H1 (cell line): ENCODE data around the gene CD63. TPM values are rescaled to one million over a fixed set of nuclear protein-coding genes. Genes with fewer than 3 reads are reported as not detected.

Source experiments
- CTCF ChIA-PET: fragments of 300-600 bp; sonication (Branson Sonifier 250); formaldehyde crosslinking; loops from one replicate; lab custom pipeline; 2021; ENCODE audit not compliant: partially characterized antibody; lab: Charles Lee
- POLR2A ChIA-PET: fragments of 300-600 bp; sonication (Branson Sonifier 250); formaldehyde crosslinking; loops from one replicate; lab custom pipeline; 2021; ENCODE audit warnings: inconsistent platforms; ENCODE audit not compliant: partially characterized antibody; lab: Charles Lee
- DNase-seq, 2 experiments: peaks; one replicate each; pipeline versions ENCODE4 v3.0.0 to v3.0.0-alpha.2; 2010 to 2022; ENCODE audit warnings: low spot score in 2 of 2, low read depth in 1 of 2, mixed read lengths in 1 of 2
- FAIRE-seq: peaks from 2 replicates; lab custom pipeline; 2011; peaks lifted over from hg19 to GRCh38; lab: Jason Lieb, UNC
- H2AFZ ChIP-seq: 2 replicates; pipeline ENCODE4 v1.8.1; 2012; ENCODE audit warnings: low read length, inconsistent platforms
- H2AK5ac ChIP-seq: 2 replicates; pipeline ENCODE4 v1.6.1; 2013; ENCODE audit warnings: low read depth, low read length
- H2BK120ac ChIP-seq: replicated peaks from 2 replicates; pipeline ENCODE3; 2013; ENCODE audit warnings: low read depth, low read length, inconsistent platforms
- H2BK12ac ChIP-seq: 2 replicates; pipeline ENCODE4 v1.6.1; 2013; ENCODE audit warnings: low read depth, low read length
- H2BK15ac ChIP-seq: 2 replicates; pipeline ENCODE4 v1.6.1; 2013; ENCODE audit warnings: low read length
- H2BK20ac ChIP-seq: 2 replicates; pipeline ENCODE4 v1.6.1; 2013; ENCODE audit warnings: low read length
- H2BK5ac ChIP-seq: 2 replicates; pipeline ENCODE4 v1.6.1; 2013; ENCODE audit warnings: low read depth, low read length
- H3K14ac ChIP-seq: 2 replicates; pipeline ENCODE4 v1.6.1; 2013; ENCODE audit warnings: inconsistent platforms; ENCODE audit not compliant: insufficient read length
- H3K18ac ChIP-seq: 2 replicates; pipeline ENCODE4 v1.6.1; 2013; ENCODE audit warnings: low read length; ENCODE audit errors: extremely low read depth
- H3K23ac ChIP-seq: 2 replicates; pipeline ENCODE4 v1.6.1; 2013; ENCODE audit warnings: inconsistent platforms; ENCODE audit not compliant: insufficient read length
- H3K23me2 ChIP-seq: 2 replicates; pipeline ENCODE4 v1.6.1; 2013; ENCODE audit warnings: low read depth, low read length
- H3K27ac ChIP-seq: 2 replicates; pipeline ENCODE4 v1.6.1; 2011; ENCODE audit warnings: low read depth, low read length, inconsistent platforms
- H3K27me3 ChIP-seq, 4 experiments: replicated peaks in 1 of 4; 1 replicate in 1 of 4; 2 replicates in 3 of 4; pipeline versions ENCODE4 v1.6.1 to v1.8.1; 2011 to 2013; ENCODE audit warnings: low read length in 3 of 4, mild to moderate bottlenecking in 3 of 4, inconsistent platforms in 2 of 4, mixed read lengths in 2 of 4, moderate library complexity in 1 of 4; ENCODE audit not compliant: control insufficient read depth in 3 of 4, insufficient read depth in 3 of 4; ENCODE audit errors: extremely low read depth in 1 of 4
- H3K36me3 ChIP-seq, 4 experiments: 2 replicates each; pipeline versions ENCODE4 v1.6.1 to v1.8.1; 2011 to 2013; ENCODE audit warnings: mild to moderate bottlenecking in 4 of 4, low read length in 3 of 4, moderate library complexity in 2 of 4, control low read depth in 1 of 4, inconsistent platforms in 1 of 4; ENCODE audit not compliant: insufficient read depth in 4 of 4, control insufficient read depth in 2 of 4
- H3K4ac ChIP-seq: replicated peaks from 2 replicates; pipeline ENCODE3; 2013; ENCODE audit warnings: low read length, low read depth, mixed read lengths, inconsistent platforms; ENCODE audit not compliant: insufficient read length
- H3K4me1 ChIP-seq, 4 experiments: replicated peaks in 1 of 4; 1 replicate in 1 of 4; 2 replicates in 3 of 4; pipeline versions ENCODE4 v1.6.1 to v1.8.1; 2011 to 2013; ENCODE audit warnings: low read length in 3 of 4, inconsistent platforms in 2 of 4, mixed read lengths in 1 of 4; ENCODE audit not compliant: insufficient read depth in 4 of 4, control insufficient read depth in 3 of 4
- H3K4me2 ChIP-seq, 2 experiments: 2 replicates each; pipeline versions ENCODE4 v1.6.1 to v1.8.1; 2011 to 2013; ENCODE audit warnings: low read depth in 2 of 2, low read length in 2 of 2, control low read depth in 1 of 2, inconsistent platforms in 1 of 2, mild to moderate bottlenecking in 1 of 2; ENCODE audit not compliant: insufficient read depth in 1 of 2
- H3K4me3 ChIP-seq, 4 experiments: fragments of 200-600, 300-600 bp in 1 of 4; sonication (generic), shearing (Covaris generic), sonication (Bioruptor Twin) in 1 of 4; 2 replicates each; pipeline versions ENCODE4 v1.5.1 to v1.8.1; 2011 to 2016; ENCODE audit warnings: low read length in 4 of 4, low read depth in 3 of 4, control low read depth in 2 of 4, inconsistent platforms in 2 of 4, mild to moderate bottlenecking in 2 of 4, mixed read lengths in 1 of 4, moderate library complexity in 1 of 4; ENCODE audit not compliant: insufficient read depth in 2 of 4; ENCODE audit errors: extremely low read depth in 1 of 4
- H3K56ac ChIP-seq: replicated peaks from 2 replicates; pipeline ENCODE3; 2013; ENCODE audit warnings: low read depth, mild to moderate bottlenecking, mixed read lengths, low read length, inconsistent platforms; ENCODE audit not compliant: insufficient read length
- H3K79me1 ChIP-seq: 2 replicates; pipeline ENCODE4 v1.6.1; 2013; ENCODE audit warnings: low read depth, low read length, control low read depth
- H3K79me2 ChIP-seq, 2 experiments: 2 replicates each; pipeline versions ENCODE4 v1.6.1 to v1.8.1; 2012 to 2013; ENCODE audit warnings: low read length in 2 of 2, mild to moderate bottlenecking in 2 of 2, inconsistent platforms in 1 of 2; ENCODE audit not compliant: insufficient read depth in 2 of 2, control insufficient read depth in 1 of 2
- H3K9ac ChIP-seq, 4 experiments: replicated peaks in 1 of 4; 1 replicate in 1 of 4; 2 replicates in 3 of 4; pipeline versions ENCODE4 v1.6.1 to v1.8.1; 2011 to 2013; ENCODE audit warnings: low read depth in 3 of 4, low read length in 3 of 4, control low read depth in 2 of 4, mild to moderate bottlenecking in 2 of 4, moderate library complexity in 2 of 4, inconsistent platforms in 1 of 4; ENCODE audit errors: extremely low read depth in 1 of 4
- H3K9me3 ChIP-seq, 2 experiments: 2 replicates each; pipeline versions ENCODE4 v1.6.1 to v1.8.1; 2012 to 2013; ENCODE audit warnings: mild to moderate bottlenecking in 2 of 2, moderate library complexity in 2 of 2, control low read depth in 1 of 2, inconsistent platforms in 1 of 2, low read depth in 1 of 2, low read length in 1 of 2, mixed read lengths in 1 of 2; ENCODE audit not compliant: insufficient read depth in 2 of 2
- H4K20me1 ChIP-seq, 2 experiments: replicated peaks in 1 of 2; 2 replicates each; pipeline versions ENCODE3 to v1.8.1; 2011 to 2013; ENCODE audit warnings: inconsistent platforms in 2 of 2, low read length in 2 of 2, mild to moderate bottlenecking in 1 of 2; ENCODE audit not compliant: insufficient read depth in 2 of 2, control insufficient read depth in 1 of 2
- H4K5ac ChIP-seq: 2 replicates; pipeline ENCODE4 v1.6.1; 2013; ENCODE audit warnings: low read length, low read depth, mixed read lengths, inconsistent platforms; ENCODE audit not compliant: insufficient read length
- H4K8ac ChIP-seq: 2 replicates; pipeline ENCODE4 v1.8.0; 2013; ENCODE audit warnings: mild to moderate bottlenecking, moderate library complexity, low read length, inconsistent platforms; ENCODE audit not compliant: insufficient read depth; ENCODE audit errors: extremely low read depth
- H4K91ac ChIP-seq: replicated peaks from 2 replicates; pipeline ENCODE3; 2013; ENCODE audit warnings: low read length, mixed read lengths, inconsistent platforms; ENCODE audit not compliant: insufficient read length
- NRF1 ChIP-seq: IDR thresholded peaks from 2 replicates; pipeline ENCODE4 v1.6.1; 2011; ENCODE audit warnings: mild to moderate bottlenecking, low read depth, low read length, improper control_type of control experiment
- POLR2AphosphoS5 ChIP-seq: IDR thresholded peaks from 2 replicates; pipeline ENCODE4 v1.6.1; 2011; ENCODE audit warnings: low read depth, low read length
- POU5F1 ChIP-seq: IDR thresholded peaks from 2 replicates; pipeline ENCODE4 v1.6.1; 2011; ENCODE audit warnings: low read depth, mild to moderate bottlenecking, low read length, moderate library complexity
- RBBP5 ChIP-seq: IDR thresholded peaks from 2 replicates; pipeline ENCODE4 v1.7.1; 2012; ENCODE audit warnings: low read depth, mild to moderate bottlenecking, inconsistent platforms, low read length, moderate library complexity, borderline replicate concordance
- SIX5 ChIP-seq: IDR thresholded peaks from 2 replicates; pipeline ENCODE4 v1.6.1; 2011; ENCODE audit warnings: mild to moderate bottlenecking, low read depth, low read length
- SP2 ChIP-seq: IDR thresholded peaks from 2 replicates; pipeline ENCODE4 v1.6.1; 2012; ENCODE audit warnings: mild to moderate bottlenecking, low read length, inconsistent platforms
- YY1 ChIP-seq: IDR thresholded peaks from 2 replicates; pipeline ENCODE4 v1.6.1; 2011; ENCODE audit warnings: low read depth, mild to moderate bottlenecking, low read length
- WGBS, 2 experiments: shearing (Covaris generic) in 1 of 2; methylation state at CpG; one replicate each; pipeline versions ENCODE4 v1.1.6 to v1.1.7; 2013 to 2015; ENCODE audit warnings: low lambda C conversion rate in 2 of 2, mixed read lengths in 2 of 2, inconsistent platforms in 1 of 2, low coverage in 1 of 2, missing lambda C conversion rate in 1 of 2; ENCODE audit not compliant: insufficient replicate concordance in 2 of 2, insufficient coverage in 1 of 2, insufficient read length in 1 of 2; ENCODE audit errors: extremely low coverage in 1 of 2, missing lambda C conversion rate in 1 of 2; 5-methylcytosine and 5-hydroxymethylcytosine counted together
- polyA plus RNA-seq, 7 experiments: library from polyadenylated mRNA; depleted of rRNA in 3 of 7; stranded (reverse) in 5 of 7; unstranded in 2 of 7; fragments of >200 nt in 5 of 7; fragments of 200-250 nt in 2 of 7; gene quantifications; 1 replicate in 5 of 7; 2 replicates in 1 of 7; 4 replicates in 1 of 7; pipeline versions ENCODE4 v1.2.1 to v1.2.3, GENCODE V29; 2011 to 2013; ENCODE audit warnings: missing spikeins in 2 of 7, mixed read lengths in 2 of 7
- total RNA-seq: library from RNA; stranded (reverse); fragmentation: NEBNext Ultra II Directional; extraction: Animal tissue kit (Norgen Biotek cat#: 25700); gene quantifications from 2 replicates; pipeline ENCODE4 v1.2.1, GENCODE V29; 2021

Gene CD63
- total and polyA plus RNA-seq, 2 of the 8 experiments (the other 6 are each of a cell fraction or from before 2014, with no cell fraction given) = 440 to 526 TPM

- Histone ChIP-seq H4K91ac (no peak overlapping the region), H4K5ac (no peak overlapping the region), H3K4me3 (no peak overlapping the region), H3K79me2 (peaks cover 0 to 17% of the 10 kb centered on the region in 2 experiments; a peak in 2 of 4 replicates), H3K9ac (no peak overlapping the region), H2BK5ac (no peak overlapping the region), H3K4me1 (peaks cover 4 to 18% (median 12%) of the 10 kb centered on the region in 4 experiments), H2BK12ac (no peak overlapping the region), H2BK120ac (no peak overlapping the region), H4K8ac (no peak overlapping the region), H3K4ac (no peak overlapping the region), H2BK15ac (no peak overlapping the region), H3K36me3 (peaks cover 6 to 29% (median 16%) of the 10 kb centered on the region in 4 experiments; a peak in 5 of 8 replicates), H3K79me1 (peaks cover 5% of the 10 kb centered on the region; the same call in 1 of the 2 replicates), H2AFZ (no peak overlapping the region), H3K4me2 (no peak overlapping the region), H3K23ac (no peak overlapping the region), H4K20me1 (peaks cover 4 to 6% of the 10 kb centered on the region in 2 experiments), H3K27me3 (no peaks in the 10 kb centered on the region), H2BK20ac (no peak overlapping the region), H3K56ac (no peak overlapping the region), H3K14ac (no peak overlapping the region), H3K18ac (no peak overlapping the region), H3K23me2 (peaks cover 5% of the 10 kb centered on the region; the same call in 1 of the 2 replicates), H2AK5ac (no peak overlapping the region), H3K27ac (no peak overlapping the region), H3K9me3 (no peaks in the 10 kb centered on the region)
- TF ChIP-seq YY1 (no peak), SIX5 (no peak), POU5F1 (no peak), NRF1 (no peak), POLR2AphosphoS5 (peak; percentile 2; the same call in 1 of the 2 replicates), RBBP5 (no peak), SP2 (no peak)
- POLR2A ChIA-PET = interaction anchor here (0.6 to 4.4 kb wide), 8 partner anchors 8 to 356 kb away, joined by 3 to 29 read pairs (median 6); partner anchors contain the start of genes BLOC1S1, GDF11 and ITGA7
- FAIRE-seq (no peak), DNase-seq (no peak)
- CTCF ChIA-PET = interaction anchor here (0.6 to 11.1 kb wide), 10 partner anchors 13 to 104 kb away, joined by 3 to 229 read pairs (median 4); partner anchors contain the start of gene ITGA7
- 89% methylated on average over 10 of the region's 10 CpGs; no CpG with 5 or more reads in 1 of the 2 experiments for WGBS, 2 experiments
These were observed 5.1 kb downstream of the CD63 start for GRCh38 chr12:55723516-55724225.
